VCaP (cell line): Measurements from ENCODE around the gene MRPL40.

Experiments
- H3K27ac ChIP-seq: fragments of 450-650 bp; 2 replicates; pipeline ENCODE4 v1.5.1; 2017
- CTCF ChIP-seq: fragments of 450-650 bp; conservative IDR thresholded peaks from 2 replicates; pipeline ENCODE4 v1.5.1; 2017; ENCODE audit warnings: mild to moderate bottlenecking, moderate library complexity

MRPL40 gene

GRCh38 chr22:19451570-19451969 lies 19.2 kb downstream of the MRPL40 start:
- H3K27ac ChIP-seq = no peak overlapping the region
- no peak for TF ChIP-seq CTCF

GRCh38 chr22:19453718-19454117 lies 21.4 kb downstream of the MRPL40 start:
- TF ChIP-seq CTCF = no peak
- H3K27ac ChIP-seq = no peak overlapping the region

GRCh38 chr22:19454156-19454555 lies 21.8 kb downstream of the MRPL40 start:
- no peak overlapping the region for H3K27ac ChIP-seq
- TF ChIP-seq CTCF = no peak

GRCh38 chr22:19455033-19455432 lies 22.7 kb downstream of the MRPL40 start:
- no peak for TF ChIP-seq CTCF
- no peak overlapping the region for H3K27ac ChIP-seq

GRCh38 chr22:19455585-19456370 lies 23.4 kb downstream of the MRPL40 start:
- H3K27ac ChIP-seq = no peak overlapping the region
- no peak for TF ChIP-seq CTCF

- H3K27ac ChIP-seq = no peak overlapping the region
- no peak for TF ChIP-seq CTCF
Measured at GRCh38 chr22:19456541-19456940, 24.2 kb downstream of the MRPL40 start.

- no peak for TF ChIP-seq CTCF
- H3K27ac ChIP-seq = no peak overlapping the region
Measured at GRCh38 chr22:19457828-19458428, 25.6 kb downstream of the MRPL40 start.
